ENCODE measurements around the gene GGA1. TPM values are rescaled to one million over a fixed set of nuclear protein-coding genes. Genes with fewer than 3 reads are reported as not detected.

GGA1 gene
- total RNA-seq, 1 donor from 2014 or later = 27.5 TPM

DNA sequence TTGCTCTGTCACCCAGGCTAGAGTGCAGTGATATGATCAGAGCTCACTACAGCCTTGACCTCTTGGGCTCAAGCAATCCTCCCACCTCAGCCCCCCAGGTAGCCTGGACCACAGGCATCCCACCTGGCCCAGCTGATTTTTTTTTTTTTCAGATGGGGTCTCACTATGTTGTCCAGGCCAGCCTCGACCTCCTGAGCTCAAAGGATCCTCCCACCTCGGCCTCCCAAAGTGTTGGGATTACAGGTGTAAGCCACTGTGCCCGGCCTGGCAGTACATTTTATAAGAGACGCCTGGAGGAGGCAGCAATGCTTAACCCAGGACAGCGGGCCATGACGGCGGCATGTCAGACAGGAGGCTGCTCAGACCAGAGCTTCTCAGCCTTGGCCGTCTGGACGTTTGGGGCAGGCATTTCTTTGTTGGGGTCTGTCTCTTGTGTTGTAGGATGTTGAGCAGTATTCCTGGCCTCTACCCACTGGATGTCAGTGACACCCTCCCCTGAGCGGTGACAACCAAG is 33.1 kb upstream of the GGA1 start:
- TF ChIP-seq, protein P1, sequence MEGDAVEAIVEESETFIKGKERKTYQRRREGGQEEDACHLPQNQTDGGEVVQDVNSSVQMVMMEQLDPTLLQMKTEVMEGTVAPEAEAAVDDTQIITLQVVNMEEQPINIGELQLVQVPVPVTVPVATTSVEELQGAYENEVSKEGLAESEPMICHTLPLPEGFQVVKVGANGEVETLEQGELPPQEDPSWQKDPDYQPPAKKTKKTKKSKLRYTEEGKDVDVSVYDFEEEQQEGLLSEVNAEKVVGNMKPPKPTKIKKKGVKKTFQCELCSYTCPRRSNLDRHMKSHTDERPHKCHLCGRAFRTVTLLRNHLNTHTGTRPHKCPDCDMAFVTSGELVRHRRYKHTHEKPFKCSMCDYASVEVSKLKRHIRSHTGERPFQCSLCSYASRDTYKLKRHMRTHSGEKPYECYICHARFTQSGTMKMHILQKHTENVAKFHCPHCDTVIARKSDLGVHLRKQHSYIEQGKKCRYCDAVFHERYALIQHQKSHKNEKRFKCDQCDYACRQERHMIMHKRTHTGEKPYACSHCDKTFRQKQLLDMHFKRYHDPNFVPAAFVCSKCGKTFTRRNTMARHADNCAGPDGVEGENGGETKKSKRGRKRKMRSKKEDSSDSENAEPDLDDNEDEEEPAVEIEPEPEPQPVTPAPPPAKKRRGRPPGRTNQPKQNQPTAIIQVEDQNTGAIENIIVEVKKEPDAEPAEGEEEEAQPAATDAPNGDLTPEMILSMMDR (IDR thresholded peaks at IDR 0.05; ENCODE audit: borderline replicate concordance) = no peak
- H3K9me3 ChIP-seq (replicated peaks) = no peaks in the 10 kb centered on the region
- intact Hi-C loops (cut with micrococcal nuclease) = no loop called here
- no peak for DNase-seq
- no peak overlapping the region for H3K27ac ChIP-seq (replicated peaks)
- no peaks in the 10 kb centered on the region for H3K27me3 ChIP-seq (ENCODE audit: low read depth)
- peaks cover 4% of the 10 kb centered on the region for H3K4me1 ChIP-seq
- no peaks in the 10 kb centered on the region for H3K36me3 ChIP-seq
- H3K4me3 ChIP-seq = no peak overlapping the region

DNA sequence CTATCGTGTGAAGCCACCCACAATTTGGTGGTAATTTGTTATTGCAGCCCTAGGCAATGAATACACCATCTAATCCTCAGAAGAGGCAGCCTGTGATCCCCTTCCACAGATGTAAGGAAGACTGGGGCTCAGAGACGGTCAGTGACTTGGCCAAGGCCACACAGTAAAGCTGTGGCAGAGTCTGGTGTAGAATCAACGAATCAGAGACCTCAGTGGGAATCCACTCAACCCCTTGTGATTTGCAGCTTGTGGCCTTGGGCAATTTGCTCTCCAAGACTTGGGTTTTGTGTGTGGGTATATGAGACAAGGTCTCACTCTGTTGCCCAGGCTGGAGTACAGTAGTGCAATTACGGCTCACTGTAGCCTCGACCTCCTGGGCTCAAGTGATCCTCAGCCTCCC is 30.6 kb upstream of the GGA1 start:
- intact Hi-C loops (cut with micrococcal nuclease) = no loop called here
- TF ChIP-seq, protein P1 (IDR thresholded peaks at IDR 0.05; ENCODE audit: borderline replicate concordance) = no peak
- Histone ChIP-seq H3K9me3 (replicated peaks) (no peaks in the 10 kb centered on the region), H3K4me3 (no peak overlapping the region), H3K27ac (replicated peaks) (no peak overlapping the region), H3K4me1 (peaks cover 13% of the 10 kb centered on the region), H3K36me3 (no peaks in the 10 kb centered on the region), H3K27me3 (ENCODE audit: low read depth) (no peaks in the 10 kb centered on the region)
- no peak for DNase-seq

DNA sequence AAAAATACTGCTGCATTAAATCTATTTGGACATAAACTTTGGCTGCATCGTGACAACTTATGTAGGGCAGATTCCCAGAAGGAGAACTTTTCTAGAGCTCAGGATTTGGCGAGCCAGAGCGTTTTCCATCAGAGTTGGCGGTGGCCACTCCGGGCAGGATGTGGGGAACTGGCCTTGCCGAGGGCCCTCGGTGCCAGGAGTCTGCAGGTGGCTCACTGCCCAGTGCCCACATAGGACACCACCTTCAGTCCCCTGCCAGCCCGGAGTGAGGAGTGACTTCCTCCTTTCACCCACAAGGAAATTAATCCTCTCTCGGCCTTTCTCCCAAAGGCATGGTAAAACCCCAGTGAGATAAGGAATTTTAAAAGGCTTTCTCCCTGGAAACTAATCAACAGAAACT is 27.1 kb upstream of the GGA1 start:
- peak; percentile 71 for DNase-seq
- TF ChIP-seq, protein P1 (IDR thresholded peaks at IDR 0.05; ENCODE audit: borderline replicate concordance) = no peak
- H3K4me1 ChIP-seq = peaks cover 13% of the 10 kb centered on the region
- intact Hi-C loops (cut with micrococcal nuclease) = no loop called here
- no peaks in the 10 kb centered on the region for H3K27me3 ChIP-seq (ENCODE audit: low read depth)
- H3K36me3 ChIP-seq = no peaks in the 10 kb centered on the region
- peak overlapping the region; percentile 41 for H3K27ac ChIP-seq (replicated peaks)
- no peak overlapping the region for H3K4me3 ChIP-seq
- H3K9me3 ChIP-seq (replicated peaks) = no peaks in the 10 kb centered on the region

DNA sequence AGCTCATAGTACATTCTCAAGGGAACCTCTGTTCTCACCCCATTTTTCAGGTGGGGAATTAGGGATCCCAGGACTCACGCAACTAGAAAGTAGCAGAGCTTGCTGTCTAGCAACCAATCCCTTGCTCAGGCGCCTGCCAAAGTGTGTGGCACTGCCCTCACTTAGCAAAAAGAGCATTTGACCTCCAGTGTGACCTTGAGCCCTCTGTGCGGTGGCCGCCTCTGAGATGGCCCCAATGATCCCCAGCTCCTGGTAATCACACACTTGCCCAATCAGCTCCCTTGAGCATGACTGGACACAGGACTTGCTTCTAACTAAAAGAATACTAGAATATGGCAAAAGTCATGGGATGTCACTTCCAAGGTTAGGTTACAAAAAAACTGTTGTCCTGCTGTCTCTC is 26.1 kb upstream of the GGA1 start:
- H3K4me3 ChIP-seq = no peak overlapping the region
- intact Hi-C loops (cut with micrococcal nuclease) = no loop called here
- TF ChIP-seq, protein P1 (IDR thresholded peaks at IDR 0.05; ENCODE audit: borderline replicate concordance) = no peak
- no peaks in the 10 kb centered on the region for H3K36me3 ChIP-seq
- H3K4me1 ChIP-seq = peaks cover 13% of the 10 kb centered on the region
- DNase-seq = no peak
- no peaks in the 10 kb centered on the region for H3K27me3 ChIP-seq (ENCODE audit: low read depth)
- H3K27ac ChIP-seq (replicated peaks) = no peak overlapping the region
- H3K9me3 ChIP-seq (replicated peaks) = no peaks in the 10 kb centered on the region

DNA sequence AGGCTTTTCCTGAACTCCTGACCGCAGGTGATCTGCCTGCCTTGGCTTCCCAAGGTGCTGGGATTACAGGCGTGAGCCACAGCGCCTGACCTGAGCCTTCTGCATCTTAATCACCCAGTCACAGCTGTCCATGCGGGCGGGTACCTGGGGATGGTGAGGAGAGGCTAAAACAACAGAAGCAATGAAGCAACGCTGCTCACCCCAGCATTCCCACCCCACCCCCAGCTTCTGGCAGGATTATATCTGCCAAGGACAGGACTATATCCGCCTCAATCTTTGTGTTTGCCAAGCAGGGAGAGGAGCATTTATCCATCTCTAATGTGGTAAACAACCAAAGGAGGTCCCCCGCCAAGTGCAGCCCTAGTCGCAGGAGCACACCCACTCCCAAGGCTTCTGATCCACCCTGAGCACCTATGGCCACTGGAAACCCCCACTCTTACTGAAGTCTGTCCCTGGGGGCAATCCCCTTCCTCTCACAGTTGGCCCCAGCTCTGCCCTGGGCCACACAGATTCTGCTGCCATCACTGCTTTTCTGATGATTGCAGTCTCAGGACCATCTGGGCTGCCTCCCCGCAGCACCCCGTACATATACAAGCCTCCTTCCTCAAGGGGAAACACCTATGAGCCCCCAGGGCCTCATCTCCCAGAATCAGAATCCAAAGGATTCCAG is 20.0 kb upstream of the GGA1 start:
- Histone ChIP-seq H3K36me3 (no peaks in the 10 kb centered on the region), H3K9me3 (replicated peaks) (no peaks in the 10 kb centered on the region), H3K27ac (replicated peaks) (no peak overlapping the region), H3K4me3 (no peak overlapping the region), H3K4me1 (peaks cover 9% of the 10 kb centered on the region), H3K27me3 (ENCODE audit: low read depth) (peaks cover 9% of the 10 kb centered on the region)
- intact Hi-C loops (cut with micrococcal nuclease) = no loop called here
- DNase-seq = no peak
- TF ChIP-seq, protein P1 (IDR thresholded peaks at IDR 0.05; ENCODE audit: borderline replicate concordance) = no peak
